ENCODE results near the gene PNMT. TPM values are rescaled to one million over a fixed set of nuclear protein-coding genes. Genes with fewer than 3 reads are reported as not detected.

Gene PNMT
- total and polyA plus RNA-seq, 2 experiments from 2014 or later = 51.9 to 204 TPM

GRCh38 chr17:39662551-39663339, 5.5 kb upstream of the PNMT start:
- Histone ChIP-seq H3K9me2 (replicated peaks; ENCODE audit: insufficient read depth) (no peaks in the 10 kb centered on the region), H3K79me2 (no peaks in the 10 kb centered on the region), H3K27me3 (peaks cover 3% of the 10 kb centered on the region), H3K27ac (no peak overlapping the region), H2AFZ (no peak overlapping the region), H3K36me3 (replicated peaks; ENCODE audit: insufficient read depth, low read depth) (no peaks in the 10 kb centered on the region), H3K4me1 (ENCODE audit: insufficient read depth) (peaks cover 40% of the 10 kb centered on the region), H4K20me1 (ENCODE audit: insufficient read depth, poor library complexity, severe bottlenecking) (no peaks in the 10 kb centered on the region), H3K4me2 (peak overlapping the region; percentile 51), H3K4me3 (no peak overlapping the region), H3K9me3 (ENCODE audit: low read depth) (no peaks in the 10 kb centered on the region)
- 90% methylated on average over 22 of the region's 22 CpGs for WGBS (ENCODE audit: low lambda C conversion rate, missing lambda C conversion rate)
- TF ChIP-seq EZH2 (IDR thresholded peaks at IDR 0.05; ENCODE audit: borderline replicate concordance) = no peak
- TF ChIP-seq CTCF (IDR thresholded peaks at IDR 0.05; ENCODE audit: poor library complexity) = no peak
- TF ChIP-seq EZH2phosphoT487 (IDR thresholded peaks at IDR 0.05; ENCODE audit: low read depth, severe bottlenecking, unreplicated experiment) = no peak
- no peak for DNase-seq (ENCODE audit: low spot score)

- Histone ChIP-seq H4K20me1 (ENCODE audit: insufficient read depth, poor library complexity, severe bottlenecking) (no peaks in the 10 kb centered on the region), H3K36me3 (replicated peaks; ENCODE audit: insufficient read depth, low read depth) (no peaks in the 10 kb centered on the region), H2AFZ (no peak overlapping the region), H3K79me2 (no peaks in the 10 kb centered on the region), H3K27me3 (peaks cover 3% of the 10 kb centered on the region), H3K4me1 (ENCODE audit: insufficient read depth) (peaks cover 46% of the 10 kb centered on the region), H3K4me2 (peak overlapping the region; percentile 51), H3K9me2 (replicated peaks; ENCODE audit: insufficient read depth) (no peaks in the 10 kb centered on the region), H3K9me3 (ENCODE audit: low read depth) (no peaks in the 10 kb centered on the region), H3K4me3 (no peak overlapping the region), H3K27ac (no peak overlapping the region)
- WGBS (ENCODE audit: low lambda C conversion rate, missing lambda C conversion rate) = 70% methylated on average over 3 of the region's 4 CpGs
- TF ChIP-seq EZH2 (IDR thresholded peaks at IDR 0.05; ENCODE audit: borderline replicate concordance) (no peak), EZH2phosphoT487 (IDR thresholded peaks at IDR 0.05; ENCODE audit: low read depth, severe bottlenecking, unreplicated experiment) (no peak), CTCF (IDR thresholded peaks at IDR 0.05; ENCODE audit: poor library complexity) (no peak)
- no peak for DNase-seq (ENCODE audit: low spot score)
Measured at GRCh38 chr17:39663340-39663687, 4.9 kb upstream of the PNMT start.

- Histone ChIP-seq H3K27me3 (peaks cover 5% of the 10 kb centered on the region), H3K4me3 (no peak overlapping the region), H3K9me2 (replicated peaks; ENCODE audit: insufficient read depth) (no peaks in the 10 kb centered on the region), H3K4me2 (peak overlapping the region; percentile 51), H2AFZ (no peak overlapping the region), H3K27ac (no peak overlapping the region), H3K79me2 (no peaks in the 10 kb centered on the region), H4K20me1 (ENCODE audit: insufficient read depth, poor library complexity, severe bottlenecking) (no peaks in the 10 kb centered on the region), H3K36me3 (replicated peaks; ENCODE audit: insufficient read depth, low read depth) (no peaks in the 10 kb centered on the region), H3K4me1 (ENCODE audit: insufficient read depth) (peaks cover 52% of the 10 kb centered on the region), H3K9me3 (ENCODE audit: low read depth) (no peaks in the 10 kb centered on the region)
- DNase-seq (ENCODE audit: low spot score) = peak; percentile 70
- 38% methylated on average over 17 of the region's 17 CpGs for WGBS (ENCODE audit: low lambda C conversion rate, missing lambda C conversion rate)
- no peak for TF ChIP-seq EZH2phosphoT487 (IDR thresholded peaks at IDR 0.05; ENCODE audit: low read depth, severe bottlenecking, unreplicated experiment)
- TF ChIP-seq EZH2 (IDR thresholded peaks at IDR 0.05; ENCODE audit: borderline replicate concordance) = no peak
- no peak for TF ChIP-seq CTCF (IDR thresholded peaks at IDR 0.05; ENCODE audit: poor library complexity)
Measured at GRCh38 chr17:39663688-39664580, 4.3 kb upstream of the PNMT start.

Data from hepatocyte (in vitro differentiated cells).